Erythroblast (primary cell): ENCODE data around the gene PPM1J.

Source experiments
- GATA1 ChIP-seq: IDR thresholded peaks from 2 replicates; pipeline ENCODE4 v1.6.1; 2011; ENCODE audit warnings: low read depth, mild to moderate bottlenecking, control low read depth, low read length, moderate library complexity
- POLR2A ChIP-seq: IDR thresholded peaks from 2 replicates; pipeline ENCODE4 v1.6.1; 2011; ENCODE audit warnings: mild to moderate bottlenecking, low read length

- TF ChIP-seq POLR2A, result no peak
- no peak for TF ChIP-seq GATA1
These were observed 43.1 kb downstream of the PPM1J start for GRCh38 chr1:112672009-112672408.
